Limb (tissue), 2 donors: ENCODE measurements around the gene RYR3.

Experiments used
- DNase-seq, 2 donors: peaks; one replicate each; pipeline ENCODE4 v3.0.0-alpha.2; 2016; ENCODE audit errors: extremely low spot score in 2 of 2

The RYR3 gene

DNA sequence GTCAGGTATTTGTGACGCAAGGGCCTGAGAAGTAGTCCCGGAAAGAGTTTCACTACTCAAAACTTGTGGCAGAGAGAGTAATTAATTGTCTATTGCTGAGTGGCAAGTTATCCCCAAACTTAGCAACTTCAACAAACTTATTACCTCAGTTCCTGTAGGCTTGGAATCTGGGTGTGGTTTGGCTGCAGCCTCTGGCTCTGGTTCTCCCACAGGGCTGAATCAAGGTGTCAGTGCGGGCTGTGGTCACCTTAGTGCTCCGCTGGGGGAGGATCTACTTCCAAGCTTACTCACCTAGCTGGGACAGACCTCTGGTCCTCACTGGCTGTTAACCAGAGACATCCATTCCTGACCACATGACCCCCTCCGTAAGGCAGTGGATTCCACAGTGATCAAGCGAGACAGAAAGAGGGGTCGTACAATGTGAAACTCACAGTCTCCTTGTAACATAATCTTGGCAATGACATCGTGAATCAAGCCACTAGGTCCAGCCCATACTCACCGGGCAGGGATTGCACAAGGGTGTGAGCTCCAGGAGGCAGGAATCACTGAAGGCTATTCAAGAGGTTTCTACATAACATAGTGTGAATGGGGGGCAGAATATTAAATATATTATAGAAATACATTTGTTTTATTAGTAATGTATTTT lies 138.3 kb downstream of the RYR3 start:
- no peak for DNase-seq

DNA sequence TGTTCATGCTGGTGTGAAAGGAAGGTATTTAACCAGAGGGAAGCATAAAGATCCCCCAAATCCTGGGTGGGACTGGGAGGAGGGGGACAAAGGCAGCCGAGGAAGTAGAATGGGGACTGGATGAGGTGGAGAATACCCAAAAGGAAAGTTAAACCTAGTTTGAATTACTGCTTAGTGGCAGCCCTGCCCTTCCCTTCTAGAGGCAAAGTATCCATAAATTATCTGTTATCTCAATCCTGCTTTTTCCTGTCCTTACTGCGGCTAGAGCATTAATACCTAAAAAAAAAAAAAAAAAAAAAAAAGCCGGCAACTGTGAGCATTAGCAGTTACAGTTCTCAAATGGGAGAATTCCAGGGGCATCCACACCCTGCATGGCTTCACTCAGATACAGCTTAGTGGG lies 139.0 kb downstream of the RYR3 start:
- DNase-seq, result no peak

DNA sequence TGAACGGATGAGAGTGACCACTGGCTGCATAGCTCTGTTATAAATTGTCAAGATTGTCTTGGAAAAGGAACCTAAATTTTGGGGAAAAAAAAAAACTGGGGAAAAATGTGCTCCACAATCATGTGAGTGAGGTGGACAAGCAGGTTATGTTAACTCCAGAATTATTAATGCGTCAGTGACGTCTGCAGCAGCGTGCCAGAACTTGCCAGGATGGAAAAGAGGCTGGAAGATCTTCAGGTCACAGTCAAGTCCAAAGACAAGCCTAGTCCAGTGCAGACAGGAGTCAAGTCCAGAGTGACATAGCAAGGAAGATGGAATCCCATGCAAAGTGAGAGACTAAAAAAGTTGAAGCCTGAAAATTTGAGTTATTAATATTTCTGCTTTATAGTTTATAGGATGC lies 140.6 kb downstream of the RYR3 start:
- DNase-seq, result no peak

DNA sequence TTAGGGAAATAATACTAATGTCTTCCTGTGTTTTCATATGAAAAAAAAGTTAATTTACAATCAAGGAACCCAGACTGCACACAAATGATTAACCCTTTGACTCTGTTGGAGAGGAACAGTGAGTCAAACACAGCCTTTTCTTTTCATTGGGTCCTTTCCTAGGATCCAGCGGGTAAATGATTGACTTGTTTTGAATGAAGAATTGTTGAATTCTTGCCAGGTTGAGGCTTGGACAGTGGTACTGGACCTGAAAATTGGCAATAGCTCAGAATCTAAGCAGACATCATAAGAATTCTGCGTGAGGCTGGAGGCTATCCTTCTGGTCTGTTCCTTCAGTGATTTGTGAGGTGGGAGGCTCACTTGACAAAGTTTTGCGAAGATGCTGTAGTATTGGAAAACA lies 143.0 kb downstream of the RYR3 start:
- DNase-seq, result no peak

DNA sequence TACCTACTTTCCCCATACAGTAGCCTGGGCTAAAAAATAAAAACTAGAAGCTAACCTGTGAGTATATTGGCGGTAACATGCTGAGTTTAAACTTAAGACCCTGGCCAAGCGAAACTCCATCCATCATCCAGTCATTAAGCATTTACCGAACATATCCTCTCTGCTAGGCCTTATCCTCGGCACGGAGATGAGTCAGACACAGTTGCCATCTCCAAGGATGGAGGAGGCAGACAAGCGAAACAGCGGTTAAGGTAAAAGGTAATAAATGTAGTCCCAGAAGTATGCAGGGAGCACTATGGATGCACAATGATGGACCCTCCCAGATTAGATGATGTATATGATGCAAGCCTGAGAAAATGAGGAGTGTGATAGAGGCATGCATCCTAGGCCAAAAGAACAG lies 143.6 kb downstream of the RYR3 start:
- no peak for DNase-seq

DNA sequence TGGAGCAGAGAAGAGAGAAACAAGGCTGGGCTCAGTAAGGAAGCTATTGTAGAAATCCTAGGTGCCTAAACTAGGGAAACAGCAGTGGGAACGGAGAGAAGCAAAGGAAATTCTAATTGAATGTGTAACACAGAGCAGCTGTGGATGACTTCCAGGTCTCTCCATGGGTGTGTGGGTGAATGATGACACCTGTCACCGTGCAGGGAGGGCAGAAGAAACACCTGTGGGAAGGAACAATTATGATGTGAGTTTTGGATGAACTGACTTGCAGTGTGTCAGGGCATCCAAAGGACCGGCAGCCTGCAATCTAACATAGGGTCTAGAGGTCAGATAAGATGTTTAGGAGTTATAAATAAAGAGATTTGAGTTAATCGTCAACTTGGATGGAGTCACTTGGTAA lies 144.2 kb downstream of the RYR3 start:
- no peak for DNase-seq

DNA sequence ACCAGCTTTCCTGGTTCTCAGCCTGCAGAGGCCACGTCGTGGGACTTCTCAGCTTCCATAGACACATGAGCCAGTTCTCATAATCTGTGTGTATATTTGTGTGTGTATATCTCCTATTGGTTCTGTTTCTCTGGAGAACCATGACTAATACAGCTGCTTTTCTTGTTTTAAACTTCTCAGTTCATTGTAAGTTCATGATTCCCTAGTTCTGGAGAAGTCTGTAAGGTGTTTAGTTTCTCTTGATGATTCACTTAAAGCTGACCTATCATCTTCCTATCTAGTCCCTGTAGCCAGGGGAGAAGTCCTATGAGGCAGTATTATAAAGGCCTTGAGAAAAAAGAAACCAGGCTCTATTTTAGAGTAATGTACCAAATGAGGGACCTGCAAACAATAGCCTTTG lies 147.7 kb downstream of the RYR3 start:
- no peak for DNase-seq

DNA sequence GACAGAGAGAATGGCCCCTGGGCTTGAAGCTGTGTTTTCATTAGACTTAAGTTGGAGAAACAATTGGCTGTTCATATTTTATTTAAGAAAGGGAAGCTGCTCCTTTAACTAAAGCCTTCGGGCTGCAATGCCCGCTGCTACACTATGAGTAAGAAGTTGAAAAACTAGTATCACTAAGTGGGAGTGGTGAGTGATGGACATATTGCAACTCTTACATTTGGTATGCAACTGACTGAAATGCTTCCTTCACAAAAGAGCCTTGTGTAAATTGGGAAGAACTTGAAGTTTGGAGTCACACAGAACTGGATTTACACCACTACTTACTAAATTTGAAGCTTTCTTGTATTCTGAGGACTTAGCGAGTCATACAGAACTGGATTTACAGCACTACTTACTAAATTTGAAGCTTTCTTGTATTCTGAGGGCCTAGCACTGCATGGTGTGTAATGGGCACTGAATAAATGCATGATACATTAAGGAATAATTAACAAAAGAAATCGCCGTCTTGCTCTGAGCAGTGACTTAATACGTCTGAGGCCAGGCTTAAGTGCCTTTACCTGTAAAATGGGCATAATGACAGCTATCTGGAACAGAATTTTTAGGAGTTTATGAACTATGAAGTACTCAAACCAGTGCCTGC lies 149.5 kb downstream of the RYR3 start:
- no peak for DNase-seq

DNA sequence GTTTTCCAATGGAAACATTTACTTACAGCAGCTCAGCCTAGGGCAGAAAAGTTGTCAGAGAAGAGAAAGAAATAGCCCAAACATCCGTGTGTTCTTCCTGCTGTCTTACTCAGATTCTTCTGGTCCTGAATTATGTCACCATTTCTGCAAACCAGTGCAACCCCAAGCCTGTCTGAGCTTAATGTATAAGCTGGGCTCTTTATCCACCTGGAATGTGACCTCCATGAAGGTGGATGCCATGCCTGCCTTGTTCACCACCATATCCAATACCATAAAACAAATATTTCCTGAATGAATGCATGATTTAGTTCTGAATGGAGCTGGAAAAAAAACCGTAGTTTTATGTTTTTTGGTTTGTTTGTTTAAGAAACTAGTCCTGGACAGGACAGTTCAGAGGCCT lies 150.9 kb downstream of the RYR3 start:
- no peak for DNase-seq

DNA sequence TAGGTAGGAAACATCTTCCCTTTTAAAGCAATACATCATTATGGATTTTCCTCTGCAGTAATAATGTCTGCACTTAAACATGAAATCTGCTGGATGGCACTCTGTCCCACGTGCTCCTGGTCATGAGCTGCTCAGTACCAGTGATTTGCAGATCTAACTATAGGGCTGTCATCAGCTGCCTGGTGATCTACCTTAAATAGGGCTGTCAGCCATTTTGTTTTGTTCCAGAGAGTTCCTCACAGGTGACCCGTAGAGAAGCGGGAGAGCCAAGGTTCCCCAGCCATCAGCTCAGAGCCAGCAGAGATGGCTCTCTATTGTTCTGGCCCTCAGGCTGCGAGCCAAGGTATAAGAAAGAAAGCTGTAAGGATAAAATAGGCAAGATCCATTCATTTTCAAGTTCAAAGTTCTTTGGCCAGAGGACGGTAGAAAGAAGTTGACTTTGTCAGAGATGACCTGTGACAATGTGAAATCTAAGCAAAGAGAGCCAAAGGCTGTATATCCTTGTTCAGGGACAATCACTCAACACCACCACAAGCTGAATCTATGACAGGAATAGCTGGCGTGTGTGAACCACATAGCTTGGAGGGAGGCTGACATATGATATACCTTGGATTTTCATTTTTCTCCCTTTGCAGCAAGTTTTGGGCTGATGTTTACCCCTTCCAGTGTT lies 156.5 kb downstream of the RYR3 start:
- no peak for DNase-seq

DNA sequence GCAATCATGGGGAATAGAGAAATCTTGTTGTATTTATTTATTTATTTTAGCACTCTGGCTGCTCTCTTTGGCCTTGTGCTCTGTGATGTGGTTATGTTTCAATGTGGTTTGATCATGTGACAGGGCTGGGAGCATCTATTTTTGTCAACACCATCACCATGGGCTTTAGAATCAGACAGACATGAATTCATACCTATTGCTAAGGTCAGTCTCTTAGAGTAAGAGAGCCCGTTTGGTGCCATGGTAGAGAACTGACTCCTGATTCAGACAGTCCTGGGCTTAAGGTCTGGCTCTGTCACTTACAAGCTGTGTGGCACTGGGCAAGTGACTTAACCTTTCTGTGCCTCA lies 157.0 kb downstream of the RYR3 start:
- no peak for DNase-seq

DNA sequence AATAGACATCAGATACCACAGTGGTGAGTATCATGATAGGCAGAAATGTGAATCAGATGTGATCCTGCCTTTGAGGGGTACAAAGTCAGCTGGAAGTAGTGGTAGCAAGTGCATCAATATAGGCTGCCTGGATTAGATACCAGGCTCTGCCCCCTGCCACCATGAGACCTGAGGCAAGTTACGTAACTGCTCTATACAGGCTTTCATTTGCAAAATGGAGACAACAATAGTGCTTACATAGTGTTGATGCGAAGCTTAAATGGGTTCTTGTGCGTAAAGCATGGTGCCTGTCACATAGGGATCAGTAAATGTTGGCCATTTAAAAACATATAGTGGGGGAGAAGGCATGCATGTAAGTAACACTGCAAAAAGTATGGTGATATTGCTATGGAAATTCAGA lies 158.0 kb downstream of the RYR3 start:
- no peak for DNase-seq

DNA sequence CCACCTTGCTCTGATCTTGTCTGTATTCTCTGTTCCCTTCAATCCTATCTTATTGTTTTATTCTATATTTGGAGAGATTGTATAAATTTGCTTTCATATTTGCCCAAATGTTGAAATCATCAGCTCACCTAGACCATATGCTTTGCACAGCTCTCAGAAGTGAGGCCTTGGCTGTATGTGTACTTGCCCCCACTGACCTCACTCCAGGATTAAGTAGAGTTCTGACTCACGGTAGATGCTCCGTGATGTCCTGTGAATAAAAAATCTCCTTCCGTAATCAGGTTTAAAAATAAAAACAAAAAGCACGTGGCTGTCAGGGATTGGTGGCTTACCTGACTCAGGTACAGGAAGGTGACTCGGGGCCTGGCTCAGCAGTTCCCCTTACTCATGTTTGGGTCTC lies 162.2 kb downstream of the RYR3 start:
- no peak for DNase-seq

DNA sequence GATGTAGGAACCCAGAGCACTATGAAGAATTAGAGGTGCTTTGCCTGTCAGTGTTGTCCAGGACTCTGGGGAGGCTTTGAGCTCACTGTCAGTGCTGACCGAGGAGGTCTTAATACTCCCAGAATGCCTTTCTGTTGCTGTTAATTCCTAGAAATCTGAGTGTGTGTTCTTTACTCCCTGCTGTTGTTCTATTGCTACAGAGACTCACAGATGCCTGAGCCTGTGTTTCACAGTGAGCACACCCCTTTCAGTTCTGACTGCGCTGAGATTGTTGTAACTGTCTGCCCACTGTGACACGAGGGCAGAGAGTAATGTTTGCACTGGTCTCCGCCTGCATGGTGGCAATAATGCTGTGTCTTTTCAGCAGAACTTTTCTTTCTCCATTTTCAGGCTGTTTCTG lies 162.9 kb downstream of the RYR3 start:
- no peak for DNase-seq

DNA sequence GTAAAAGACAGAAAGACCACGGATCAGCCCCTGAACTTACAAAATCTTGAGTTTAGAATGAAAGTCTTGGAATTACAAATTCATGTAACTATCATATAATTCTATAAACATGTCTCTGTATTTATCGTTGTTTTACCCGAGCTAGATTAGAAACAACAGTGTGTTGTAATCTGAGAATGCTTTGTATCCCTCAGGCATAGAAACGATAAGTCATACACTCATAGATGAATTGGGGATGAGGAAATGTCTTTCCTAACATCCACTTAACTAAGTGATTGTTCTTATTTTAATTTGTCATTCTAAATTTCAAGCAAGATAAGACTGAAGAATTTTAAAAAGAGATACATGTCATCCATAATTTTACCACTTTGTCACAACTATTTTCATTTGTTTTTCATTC lies 165.3 kb downstream of the RYR3 start:
- DNase-seq, result no peak

DNA sequence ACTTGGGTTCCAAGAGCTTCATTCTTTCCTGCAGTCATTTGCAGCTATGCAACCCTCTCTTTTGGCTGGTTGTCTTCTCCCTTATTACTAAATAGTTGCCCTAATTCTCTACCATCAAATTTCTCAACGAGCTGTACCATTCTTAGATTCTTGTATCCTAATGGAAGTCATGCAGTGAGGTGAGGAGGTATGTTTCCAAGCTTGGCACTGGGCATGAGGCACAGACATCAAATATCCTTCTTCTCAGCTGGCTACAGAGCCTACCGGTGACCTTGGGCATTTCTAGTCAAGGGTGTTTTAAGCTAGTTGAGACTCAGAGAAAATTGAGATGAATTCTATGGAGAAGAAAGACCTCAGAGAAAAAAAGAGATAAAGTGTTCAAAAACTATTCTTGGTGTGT lies 166.1 kb downstream of the RYR3 start:
- DNase-seq, result no peak

DNA sequence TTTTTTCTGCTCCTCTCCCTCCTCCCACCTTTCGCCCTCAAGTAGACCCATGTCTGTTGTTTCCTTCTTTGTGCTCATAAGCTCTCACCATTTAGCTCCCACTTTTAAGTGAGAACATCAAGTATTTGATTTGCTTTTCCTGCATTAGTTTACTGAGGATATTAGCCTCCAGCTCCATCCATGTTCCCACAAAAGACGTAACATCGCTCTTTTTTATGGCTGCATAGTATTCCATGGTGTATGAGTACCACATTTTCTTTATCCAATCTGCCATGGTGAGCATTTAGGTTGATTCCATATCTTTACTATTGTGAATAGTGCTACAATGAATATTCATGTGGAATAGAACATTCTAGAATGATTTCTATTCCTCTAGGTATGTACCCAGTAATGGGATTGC lies 178.6 kb downstream of the RYR3 start:
- no peak for DNase-seq

DNA sequence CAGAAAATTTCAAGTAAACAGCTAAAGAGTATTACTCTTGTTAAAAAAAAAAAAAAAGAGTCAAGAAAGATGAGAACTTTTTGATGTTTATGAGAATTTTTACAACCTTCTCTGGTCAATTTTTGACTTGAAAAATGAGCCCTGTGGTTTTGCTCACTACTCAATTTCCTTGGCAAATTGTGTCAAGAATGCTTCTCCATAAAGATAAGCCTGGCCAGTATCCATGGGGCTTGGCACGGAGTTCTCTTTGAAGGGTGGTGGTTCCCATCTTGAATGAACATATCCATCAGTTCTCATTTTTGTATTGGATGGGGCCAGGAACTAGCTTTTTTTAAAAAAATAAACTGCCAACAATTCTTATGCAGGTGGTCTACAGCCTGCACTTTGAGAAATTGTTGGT lies 179.9 kb downstream of the RYR3 start:
- no peak for DNase-seq

DNA sequence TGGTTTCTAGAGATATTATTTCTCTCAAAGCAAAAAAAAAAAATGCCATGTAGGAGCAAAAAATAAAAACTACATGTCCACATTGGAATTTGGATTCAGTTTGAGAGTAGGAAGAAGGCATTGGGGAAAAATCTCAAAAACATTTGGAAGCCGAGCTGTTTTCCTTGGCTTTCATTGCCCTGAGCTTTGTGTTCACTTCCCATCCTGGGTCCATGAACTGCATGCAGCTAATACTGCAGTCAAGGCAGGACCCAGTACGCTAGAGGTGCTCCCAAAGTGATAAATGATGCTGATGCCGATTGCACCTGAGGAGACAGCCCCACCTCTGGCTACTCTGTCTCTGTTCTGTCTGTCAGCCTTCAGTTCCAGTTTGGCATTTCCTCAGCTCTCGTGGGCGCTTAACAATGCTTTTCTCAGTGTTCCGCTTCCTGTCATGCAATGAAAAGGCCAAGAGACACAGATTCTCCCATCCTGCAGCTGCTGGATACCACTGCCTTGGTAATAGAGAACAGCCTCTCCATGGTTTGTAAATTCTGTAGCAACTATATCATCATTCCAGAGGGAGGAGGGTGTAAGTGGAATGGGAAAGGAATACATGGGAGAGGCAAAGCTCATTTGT lies 181.8 kb downstream of the RYR3 start:
- no peak for DNase-seq

DNA sequence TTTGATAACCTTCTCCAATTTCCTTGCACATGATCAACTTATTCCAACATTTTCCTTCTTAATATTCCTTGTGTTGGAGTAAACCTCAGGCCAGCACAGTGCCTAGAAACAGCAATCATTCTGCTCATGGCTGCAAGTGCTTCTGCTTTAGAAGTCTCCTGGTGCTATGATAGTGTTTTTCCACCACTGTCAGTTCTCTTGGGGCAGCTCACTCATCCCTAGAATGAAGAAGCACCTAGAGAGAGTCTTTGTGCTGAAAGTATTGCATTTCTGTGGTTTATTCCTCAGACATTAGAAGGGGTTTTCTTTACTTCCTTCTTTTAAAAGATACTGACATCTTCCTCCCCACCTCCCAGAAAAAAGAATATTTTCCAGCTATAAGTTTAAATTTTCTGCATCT lies 183.5 kb downstream of the RYR3 start:
- no peak for DNase-seq

DNA sequence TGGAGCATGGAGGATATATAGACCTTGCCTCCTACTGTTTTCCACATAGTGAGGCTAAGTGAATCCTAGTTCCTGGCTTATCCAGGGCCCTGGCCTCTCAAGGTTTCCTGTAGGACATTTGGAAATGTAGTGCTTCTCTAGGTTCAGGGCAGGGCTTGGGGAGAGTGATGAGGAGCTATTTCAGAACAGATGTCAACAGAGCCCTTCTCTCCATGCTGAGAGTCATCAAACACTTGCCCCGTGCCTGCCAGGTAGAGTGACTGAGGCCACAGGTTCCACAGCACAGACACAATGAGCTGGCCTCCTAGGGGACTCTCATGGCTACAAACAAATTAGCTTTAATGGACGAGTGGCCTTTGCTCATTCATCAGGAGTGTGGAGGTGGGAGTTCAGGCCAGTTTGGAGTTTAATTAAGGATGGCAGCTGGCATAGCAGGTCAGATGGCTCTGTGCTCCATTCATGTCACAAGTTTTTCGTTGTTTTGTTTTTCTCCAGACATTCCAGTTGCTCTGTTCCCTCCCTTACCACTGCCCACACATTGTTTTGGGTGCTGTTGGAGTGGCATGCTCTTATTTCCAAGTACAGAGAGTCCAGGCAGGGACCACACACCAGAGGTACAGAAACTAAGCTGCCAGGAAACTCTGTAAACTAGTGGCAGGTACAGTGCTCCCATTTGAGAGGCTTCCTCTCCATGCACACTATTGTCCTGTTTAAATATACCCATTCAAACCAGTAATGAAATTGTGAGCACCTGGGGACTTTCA lies 189.8 kb downstream of the RYR3 start:
- DNase-seq, result no peak

DNA sequence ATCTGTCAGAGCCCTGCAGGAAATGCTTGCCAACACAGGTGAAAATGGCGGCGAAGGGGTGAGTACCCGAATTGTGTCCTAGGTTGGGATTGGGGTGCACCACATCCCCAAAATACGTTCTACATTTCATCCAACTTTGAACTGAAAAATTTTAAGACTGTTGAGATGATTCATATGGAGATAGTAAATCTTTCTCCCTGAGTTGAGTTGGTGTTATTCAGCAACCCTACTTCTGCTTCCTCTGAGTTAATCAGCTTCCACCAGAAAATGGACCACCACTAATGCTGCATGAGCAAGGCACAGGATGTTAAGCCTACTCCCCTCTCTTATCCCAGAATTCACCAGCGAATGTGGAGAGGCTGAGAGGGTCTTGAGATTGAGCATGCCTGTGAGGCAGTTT lies 192.9 kb downstream of the RYR3 start:
- DNase-seq, result no peak
